ENCODE measurements around the gene B3GALT4. TPM values are rescaled to one million over a fixed set of nuclear protein-coding genes. Genes with fewer than 3 reads are reported as not detected.

The B3GALT4 gene
- total RNA-seq, 2 experiments from 2014 or later: 11.1 to 12.7 TPM

DNA sequence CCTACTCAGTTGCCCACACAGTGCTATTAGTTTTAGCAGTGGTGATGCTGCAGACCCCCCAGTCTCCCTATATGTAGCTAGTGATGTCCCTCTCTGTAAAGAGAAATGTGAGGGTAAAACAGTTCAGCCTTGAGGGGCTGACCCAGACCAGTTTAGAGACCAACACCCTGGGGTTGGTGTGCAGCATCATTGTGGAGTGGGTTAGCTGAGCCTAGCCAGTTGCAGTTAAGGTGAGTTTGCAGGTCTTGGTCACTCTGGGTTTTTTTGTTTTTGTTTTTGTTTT, 401 bp upstream of the B3GALT4 start:
- POLR2A ChIA-PET: interaction anchor here (0.9 to 4.4 kb wide), 18 partner anchors 8 to 1148 kb away, joined by 3 to 76 read pairs (median 6); partner anchors contain the start of genes CUTA, ITPR3, PFDN6 and PSMB9
- ATAC-seq (ENCODE audit: poor library complexity) (no peak), DNase-seq (no peak)
- intact Hi-C loops (cut with DNase I, micrococcal nuclease): loop anchor here (2.0 to 10.0 kb wide), 5 partner anchors 22 to 508 kb away; partner anchors contain the start of genes LEMD2 (in 1 of the 2), RGL2 (in 1 of the 2) and TAPBP (in 1 of the 2)
- peaks cover 72% of the 10 kb centered on the region for H3K36me3 ChIP-seq (ENCODE audit: insufficient read depth, low read length)
- CTCF ChIA-PET: interaction anchor here (0.9 to 2.8 kb wide), 9 partner anchors 13 to 178 kb away, joined by 3 to 22 read pairs (median 6); partner anchors contain the start of genes CUTA, PFDN6, RGL2 and WDR46
- no peaks in the 10 kb centered on the region for H3K9me3 ChIP-seq (ENCODE audit: control insufficient read depth in 1 of 2, insufficient read depth in 1 of 2, low read length in 2 of 2)
- Mint-ChIP-seq H3K27ac (peak overlapping the region; percentile 97), H3K36me3 (ENCODE audit: low read depth) (peaks cover 87% of the 10 kb centered on the region), H3K4me1 (ENCODE audit: low read depth) (peaks cover 72% of the 10 kb centered on the region), H3K27me3 (no peaks in the 10 kb centered on the region), H3K4me3 (peak overlapping the region; percentile 83), H3K9me3 (no peaks in the 10 kb centered on the region)
- peak overlapping the region; percentile 82 to 90 for H3K27ac ChIP-seq (ENCODE audit: low read depth in 1 of 2, low read length in 2 of 2)
- TF ChIP-seq CTCF (IDR thresholded peaks at IDR 0.05): no peak
- H3K27me3 ChIP-seq (ENCODE audit: control insufficient read depth in 1 of 2, insufficient read depth in 2 of 2, low read length in 2 of 2): no peaks in the 10 kb centered on the region
- peak overlapping the region; percentile 96 for H3K4me3 ChIP-seq (ENCODE audit: low read length)
- peaks cover 84% of the 10 kb centered on the region for H3K4me1 ChIP-seq (ENCODE audit: insufficient read depth, low read length)

DNA sequence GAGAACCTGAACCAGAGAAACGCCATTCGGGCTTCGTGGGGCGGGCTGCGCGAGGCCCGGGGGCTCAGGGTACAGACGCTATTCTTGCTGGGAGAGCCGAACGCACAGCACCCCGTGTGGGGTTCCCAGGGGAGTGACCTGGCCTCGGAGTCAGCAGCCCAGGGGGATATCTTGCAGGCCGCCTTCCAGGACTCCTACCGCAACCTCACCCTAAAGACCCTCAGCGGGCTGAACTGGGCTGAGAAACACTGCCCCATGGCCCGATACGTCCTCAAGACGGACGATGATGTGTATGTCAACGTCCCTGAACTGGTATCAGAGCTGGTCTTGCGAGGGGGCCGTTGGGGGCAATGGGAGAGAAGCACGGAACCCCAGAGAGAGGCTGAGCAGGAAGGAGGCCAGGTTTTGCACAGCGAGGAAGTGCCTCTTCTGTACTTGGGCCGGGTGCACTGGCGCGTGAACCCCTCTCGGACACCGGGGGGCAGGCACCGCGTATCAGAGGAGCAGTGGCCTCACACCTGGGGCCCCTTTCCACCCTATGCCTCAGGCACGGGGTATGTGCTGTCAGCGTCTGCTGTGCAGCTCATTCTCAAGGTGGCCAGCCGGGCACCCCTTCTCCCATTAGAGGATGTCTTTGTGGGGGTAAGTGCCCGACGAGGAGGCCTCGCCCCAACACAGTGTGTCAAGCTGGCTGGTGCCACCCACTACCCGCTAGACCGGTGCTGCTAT, 904 bp downstream of the B3GALT4 start:
- no peaks in the 10 kb centered on the region for H3K9me3 ChIP-seq (ENCODE audit: control insufficient read depth in 1 of 2, insufficient read depth in 1 of 2, low read length in 2 of 2)
- H3K4me3 ChIP-seq (ENCODE audit: low read length): peak overlapping the region; percentile 96
- H3K27me3 ChIP-seq (ENCODE audit: control insufficient read depth in 1 of 2, insufficient read depth in 2 of 2, low read length in 2 of 2): no peaks in the 10 kb centered on the region
- peak overlapping the region; percentile 82 to 90 for H3K27ac ChIP-seq (ENCODE audit: low read depth in 1 of 2, low read length in 2 of 2)
- H3K4me1 Mint-ChIP-seq (ENCODE audit: low read depth): peaks cover 59% of the 10 kb centered on the region
- H3K9me3 Mint-ChIP-seq: no peaks in the 10 kb centered on the region
- TF ChIP-seq CTCF (IDR thresholded peaks at IDR 0.05): no peak
- ATAC-seq (ENCODE audit: poor library complexity): peak; percentile 17
- peak in 8 of 14 experiments; percentile 10 to 65 (median 30) for DNase-seq
- ChIA-PET CTCF (interaction anchor here (0.5 to 2.8 kb wide), 16 partner anchors 11 to 238 kb away, joined by 3 to 22 read pairs (median 4); partner anchors contain the start of genes CUTA, PFDN6, RGL2 and RING1), POLR2A (interaction anchor here (0.6 to 4.4 kb wide), 24 partner anchors 9 to 1304 kb away, joined by 3 to 76 read pairs (median 6); partner anchors contain the start of genes CUTA, ITPR3, PFDN6 and PHF1)
- H3K27ac Mint-ChIP-seq: peak overlapping the region; percentile 97
- H3K27me3 Mint-ChIP-seq: no peaks in the 10 kb centered on the region
- peak overlapping the region; percentile 93 for H3K4me3 Mint-ChIP-seq
- H3K4me1 ChIP-seq (ENCODE audit: insufficient read depth, low read length): peaks cover 78% of the 10 kb centered on the region
- intact Hi-C loops (cut with DNase I, micrococcal nuclease): loop anchor here (1.0 to 10.0 kb wide), 6 partner anchors 11 to 507 kb away; partner anchors contain the start of genes LEMD2 (in 1 of the 2), PFDN6 (in 1 of the 2), RGL2 (in 1 of the 2) and TAPBP (in 1 of the 2)
- peaks cover 79% of the 10 kb centered on the region for H3K36me3 ChIP-seq (ENCODE audit: insufficient read depth, low read length)
- H3K36me3 Mint-ChIP-seq (ENCODE audit: low read depth): peaks cover 83% of the 10 kb centered on the region

DNA sequence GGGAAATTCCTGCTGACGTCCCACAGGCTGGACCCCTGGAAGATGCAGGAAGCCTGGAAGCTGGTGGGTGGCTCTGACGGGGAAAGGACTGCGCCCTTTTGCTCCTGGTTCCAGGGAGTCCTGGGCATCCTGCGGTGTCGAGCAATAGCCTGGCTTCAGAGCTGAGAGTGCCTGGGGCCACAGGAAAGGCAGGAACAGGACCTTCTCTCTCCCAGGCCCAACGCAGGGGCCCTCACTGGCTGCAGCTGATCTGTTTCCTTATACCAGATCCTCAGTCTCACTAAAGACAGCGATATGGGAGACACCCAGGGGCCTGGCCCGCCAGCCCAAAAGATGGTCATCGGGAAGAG, 1.4 kb downstream of the B3GALT4 start:
- POLR2A ChIA-PET: interaction anchor here (0.6 to 4.4 kb wide), 7 partner anchors 10 to 176 kb away, joined by 3 to 76 read pairs (median 28); partner anchors contain the start of genes PFDN6, RGL2, WDR46 and ZBTB9
- Histone ChIP-seq H3K27me3 (ENCODE audit: control insufficient read depth in 1 of 2, insufficient read depth in 2 of 2, low read length in 2 of 2) (no peaks in the 10 kb centered on the region), H3K36me3 (ENCODE audit: insufficient read depth, low read length) (peaks cover 73% of the 10 kb centered on the region), H3K4me3 (ENCODE audit: low read length) (peak overlapping the region; percentile 96), H3K27ac (ENCODE audit: low read depth in 1 of 2, low read length in 2 of 2) (peak overlapping the region; percentile 82 to 90), H3K9me3 (ENCODE audit: control insufficient read depth in 1 of 2, insufficient read depth in 1 of 2, low read length in 2 of 2) (no peaks in the 10 kb centered on the region), H3K4me1 (ENCODE audit: insufficient read depth, low read length) (peaks cover 73% of the 10 kb centered on the region)
- Mint-ChIP-seq H3K27me3 (no peaks in the 10 kb centered on the region), H3K36me3 (ENCODE audit: low read depth) (peaks cover 83% of the 10 kb centered on the region), H3K27ac (peak overlapping the region; percentile 97), H3K4me1 (ENCODE audit: low read depth) (peaks cover 54% of the 10 kb centered on the region), H3K4me3 (peak overlapping the region; percentile 93), H3K9me3 (no peaks in the 10 kb centered on the region)
- ATAC-seq (ENCODE audit: poor library complexity): no peak
- intact Hi-C loops (cut with DNase I, micrococcal nuclease): loop anchor here in 1 of 2 experiments (5.0 to 10.0 kb wide), 4 partner anchors 34 to 506 kb away; partner anchors contain the start of genes LEMD2 and TAPBP
- DNase-seq: no peak
- no peak for TF ChIP-seq CTCF (IDR thresholded peaks at IDR 0.05)
- CTCF ChIA-PET: interaction anchor here (0.9 to 2.8 kb wide), 4 partner anchors 11 to 147 kb away, joined by 3 to 22 read pairs (median 11); partner anchors contain the start of genes PFDN6, RGL2 and WDR46

Data from CD4-positive, alpha-beta T cell (primary cell).